ENCODE measurements around the gene ITGB8.

Gene ITGB8

DNA sequence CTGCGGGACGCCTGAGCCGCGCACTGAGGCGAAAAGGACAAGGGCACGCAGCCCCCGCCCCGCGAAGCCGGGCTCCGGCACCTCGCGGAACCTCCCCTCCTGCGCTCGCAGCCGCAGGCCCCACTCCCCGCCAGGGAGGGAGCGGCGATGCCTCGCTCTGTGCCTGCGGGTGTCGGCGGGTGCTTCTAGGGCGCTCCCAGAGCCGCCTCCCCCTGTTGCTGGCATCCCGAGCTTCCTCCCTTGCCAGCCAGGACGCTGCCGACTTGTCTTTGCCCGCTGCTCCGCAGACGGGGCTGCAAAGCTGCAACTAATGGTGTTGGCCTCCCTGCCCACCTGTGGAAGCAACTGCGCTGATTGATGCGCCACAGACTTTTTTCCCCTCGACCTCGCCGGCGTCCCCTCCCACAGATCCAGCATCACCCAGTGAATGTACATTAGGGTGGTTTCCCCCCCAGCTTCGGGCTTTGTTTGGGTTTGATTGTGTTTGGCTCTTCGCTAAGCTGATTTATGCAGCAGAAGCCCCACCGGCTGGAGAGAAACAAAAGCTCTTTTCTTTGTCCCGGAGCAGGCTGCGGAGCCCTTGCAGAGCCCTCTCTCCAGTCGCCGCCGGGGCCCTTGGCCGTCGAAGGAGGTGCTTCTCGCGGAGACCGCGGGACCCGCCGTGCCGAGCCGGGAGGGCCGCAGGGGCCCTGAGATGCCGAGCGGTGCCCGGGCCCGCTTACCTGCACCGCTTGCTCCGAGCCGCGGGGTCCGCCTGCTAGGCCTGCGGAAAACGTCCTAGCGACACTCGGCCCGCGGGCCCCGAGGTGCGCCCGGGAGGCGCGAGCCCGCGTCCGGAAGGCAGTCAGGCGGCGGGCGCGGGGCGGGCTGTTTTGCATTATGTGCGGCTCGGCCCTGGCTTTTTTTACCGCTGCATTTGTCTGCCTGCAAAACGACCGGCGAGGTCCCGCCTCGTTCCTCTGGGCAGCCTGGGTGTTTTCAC is 519 bp downstream of the ITGB8 start:
- in situ Hi-C loops (cut with HindIII; ENCODE audit: low pct_unique_long_range_greater_than_20kb, low sequenced_read_pairs), result no loop called here
- peak; percentile 30 to 48 for DNase-seq (ENCODE audit: low read depth in 1 of 2, low spot score in 1 of 2)
- TF ChIP-seq JUND (IDR thresholded peaks at IDR 0.05; ENCODE audit: low read depth), result no peak

DNA sequence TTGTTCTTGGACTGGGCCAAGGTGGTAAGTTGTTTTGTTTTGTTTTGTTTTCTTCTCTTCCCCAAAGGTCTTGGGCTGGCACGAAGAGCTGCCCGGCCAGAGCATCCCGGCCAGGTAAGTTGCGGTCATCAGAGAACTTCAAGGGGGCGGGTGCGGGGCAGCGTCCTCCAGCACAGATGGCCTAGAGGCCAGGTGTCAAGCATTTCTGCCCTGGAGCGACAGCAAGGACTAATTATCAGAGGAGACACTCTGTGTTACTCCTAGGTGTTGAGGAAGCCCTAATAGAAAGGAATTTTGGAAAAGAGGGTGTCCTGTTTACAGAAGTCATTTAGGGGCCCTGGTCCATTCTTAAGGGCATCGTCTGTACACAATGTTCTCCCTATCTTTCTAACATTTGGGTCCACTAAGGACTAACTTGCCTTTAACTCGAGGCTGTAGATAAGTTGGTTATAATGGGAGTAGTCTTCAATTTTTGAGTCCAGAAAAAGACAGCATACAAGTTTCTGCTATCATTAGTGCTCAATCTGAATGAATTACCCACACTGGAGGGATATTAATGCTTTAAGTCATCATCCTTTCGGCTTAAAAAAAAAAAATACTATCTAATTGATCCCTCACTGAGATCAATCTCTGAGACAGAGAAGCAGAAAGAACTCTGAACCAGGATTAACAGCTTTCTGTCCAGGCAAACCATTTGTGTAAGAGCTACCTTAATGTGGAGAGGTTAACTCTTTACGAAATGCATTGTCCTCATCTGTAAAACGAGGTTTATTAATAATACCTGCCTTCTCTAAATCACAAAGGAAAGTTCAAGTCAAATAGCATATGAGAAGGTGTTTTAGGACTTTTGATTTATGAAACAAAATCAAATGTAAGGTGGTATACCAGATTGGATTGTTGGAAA is 1.5 kb downstream of the ITGB8 start:
- no peak for TF ChIP-seq JUND (IDR thresholded peaks at IDR 0.05; ENCODE audit: low read depth)
- DNase-seq (ENCODE audit: low read depth in 1 of 2, low spot score in 1 of 2), result no peak
- in situ Hi-C loops (cut with HindIII; ENCODE audit: low pct_unique_long_range_greater_than_20kb, low sequenced_read_pairs), result no loop called here

GRCh38 chr7:20338285-20338684 is 7.6 kb downstream of the ITGB8 start:
- in situ Hi-C loops (cut with HindIII; ENCODE audit: low pct_unique_long_range_greater_than_20kb, low sequenced_read_pairs), result no loop called here
- no peak for DNase-seq (ENCODE audit: low read depth in 1 of 2, low spot score in 1 of 2)

DNA sequence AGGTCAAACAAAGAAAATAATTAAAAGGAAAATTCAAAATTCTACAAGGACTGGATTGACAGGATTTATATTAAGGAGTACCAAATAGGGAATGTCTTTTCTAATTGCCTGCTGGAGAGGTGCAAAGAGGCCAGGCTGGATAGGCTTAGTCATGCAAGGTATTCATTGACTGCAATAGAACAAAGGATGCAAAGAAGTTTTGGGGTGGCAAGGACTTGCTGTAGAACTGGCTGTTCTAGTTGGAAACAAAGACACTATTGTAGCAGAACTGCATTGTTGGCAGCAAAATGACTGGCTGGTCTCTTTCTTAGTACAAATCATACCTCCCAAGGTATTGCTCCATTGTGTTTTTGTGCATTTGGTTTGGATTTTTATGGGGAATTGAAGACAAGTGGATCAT is 10.1 kb downstream of the ITGB8 start:
- TF ChIP-seq JUND (IDR thresholded peaks at IDR 0.05; ENCODE audit: low read depth), result no peak
- in situ Hi-C loops (cut with HindIII; ENCODE audit: low pct_unique_long_range_greater_than_20kb, low sequenced_read_pairs), result no loop called here
- DNase-seq (ENCODE audit: low read depth in 1 of 2, low spot score in 1 of 2), result peak in 1 of 2 experiments; percentile 67

More at GRCh38 chr7:20338285-20338684, 7.6 kb downstream of the ITGB8 start:
- no peak for TF ChIP-seq JUND (IDR thresholded peaks at IDR 0.05; ENCODE audit: low read depth)

DNA sequence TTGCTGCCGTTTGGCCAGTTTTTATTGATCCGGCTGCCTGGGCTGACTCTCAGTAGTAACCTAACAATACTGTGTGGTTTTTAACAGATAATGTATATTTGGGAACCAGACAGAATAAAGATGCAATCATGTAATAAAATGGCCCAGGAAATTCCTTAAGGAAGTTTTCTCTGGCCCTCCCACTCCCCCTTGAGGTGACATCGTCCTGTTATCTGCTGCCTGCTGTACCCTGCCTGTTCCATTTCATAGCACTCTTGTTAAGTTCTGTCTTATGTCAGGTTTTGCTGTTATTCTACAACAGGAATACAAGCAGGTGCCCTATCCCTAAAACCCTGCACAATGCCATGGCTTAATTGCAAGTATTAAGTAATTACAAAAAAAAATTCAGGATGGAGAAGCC is 12.5 kb downstream of the ITGB8 start:
- DNase-seq (ENCODE audit: low read depth in 1 of 2, low spot score in 1 of 2), result no peak
- in situ Hi-C loops (cut with HindIII; ENCODE audit: low pct_unique_long_range_greater_than_20kb, low sequenced_read_pairs), result no loop called here

GRCh38 chr7:20343941-20344340 is 13.2 kb downstream of the ITGB8 start:
- no peak for DNase-seq (ENCODE audit: low read depth in 1 of 2, low spot score in 1 of 2)
- TF ChIP-seq JUND (IDR thresholded peaks at IDR 0.05; ENCODE audit: low read depth), result no peak
- in situ Hi-C loops (cut with HindIII; ENCODE audit: low pct_unique_long_range_greater_than_20kb, low sequenced_read_pairs), result no loop called here

More for the DNA sequence above, 12.5 kb downstream of the ITGB8 start:
- TF ChIP-seq JUND (IDR thresholded peaks at IDR 0.05; ENCODE audit: low read depth), result no peak

GRCh38 chr7:20344396-20344795 is 13.7 kb downstream of the ITGB8 start:
- no peak for TF ChIP-seq JUND (IDR thresholded peaks at IDR 0.05; ENCODE audit: low read depth)
- in situ Hi-C loops (cut with HindIII; ENCODE audit: low pct_unique_long_range_greater_than_20kb, low sequenced_read_pairs), result no loop called here
- DNase-seq (ENCODE audit: low read depth in 1 of 2, low spot score in 1 of 2), result no peak

DNA sequence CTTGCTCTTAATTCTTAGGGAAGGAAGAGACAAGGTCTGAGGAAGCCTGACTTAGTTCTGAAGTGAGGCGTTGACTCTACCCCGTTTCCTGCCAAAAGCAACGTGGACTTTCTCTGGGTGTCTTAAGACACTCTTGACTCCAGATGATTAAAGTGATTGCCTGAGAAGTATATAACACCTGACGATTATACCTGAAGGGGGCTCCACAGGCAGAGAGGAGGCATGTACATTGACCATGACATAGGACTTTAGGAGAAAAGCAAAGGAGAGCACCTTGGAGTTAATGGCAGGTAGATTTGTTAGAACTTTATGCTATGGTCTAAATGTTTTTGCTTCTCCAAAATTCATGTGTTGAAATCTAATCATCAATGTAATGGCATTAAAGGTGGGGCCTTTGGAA is 15.9 kb downstream of the ITGB8 start:
- TF ChIP-seq JUND (IDR thresholded peaks at IDR 0.05; ENCODE audit: low read depth), result no peak
- DNase-seq (ENCODE audit: low read depth in 1 of 2, low spot score in 1 of 2), result no peak
- in situ Hi-C loops (cut with HindIII; ENCODE audit: low pct_unique_long_range_greater_than_20kb, low sequenced_read_pairs), result no loop called here

DNA sequence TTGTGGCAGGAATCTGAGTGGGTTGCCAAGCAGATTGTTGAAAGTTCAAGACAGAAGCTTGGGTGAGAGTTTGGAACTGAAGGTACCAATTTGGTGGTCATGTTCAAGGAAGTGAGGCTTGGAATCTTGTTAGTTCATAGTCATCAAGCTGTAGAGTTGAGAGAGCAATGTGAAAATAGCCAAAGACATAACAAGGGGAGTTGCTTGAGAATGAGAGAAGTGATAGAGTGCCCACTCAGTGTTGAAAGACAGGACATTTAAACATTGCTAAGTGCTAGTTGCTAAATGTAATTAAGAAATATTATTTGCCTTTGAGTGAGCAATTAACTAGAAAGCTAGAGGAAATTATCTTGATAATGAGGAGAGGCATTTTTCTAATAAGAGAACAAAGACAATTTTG is 17.0 kb downstream of the ITGB8 start:
- in situ Hi-C loops (cut with HindIII; ENCODE audit: low pct_unique_long_range_greater_than_20kb, low sequenced_read_pairs), result no loop called here
- TF ChIP-seq JUND (IDR thresholded peaks at IDR 0.05; ENCODE audit: low read depth), result no peak
- DNase-seq (ENCODE audit: low read depth in 1 of 2, low spot score in 1 of 2), result no peak

DNA sequence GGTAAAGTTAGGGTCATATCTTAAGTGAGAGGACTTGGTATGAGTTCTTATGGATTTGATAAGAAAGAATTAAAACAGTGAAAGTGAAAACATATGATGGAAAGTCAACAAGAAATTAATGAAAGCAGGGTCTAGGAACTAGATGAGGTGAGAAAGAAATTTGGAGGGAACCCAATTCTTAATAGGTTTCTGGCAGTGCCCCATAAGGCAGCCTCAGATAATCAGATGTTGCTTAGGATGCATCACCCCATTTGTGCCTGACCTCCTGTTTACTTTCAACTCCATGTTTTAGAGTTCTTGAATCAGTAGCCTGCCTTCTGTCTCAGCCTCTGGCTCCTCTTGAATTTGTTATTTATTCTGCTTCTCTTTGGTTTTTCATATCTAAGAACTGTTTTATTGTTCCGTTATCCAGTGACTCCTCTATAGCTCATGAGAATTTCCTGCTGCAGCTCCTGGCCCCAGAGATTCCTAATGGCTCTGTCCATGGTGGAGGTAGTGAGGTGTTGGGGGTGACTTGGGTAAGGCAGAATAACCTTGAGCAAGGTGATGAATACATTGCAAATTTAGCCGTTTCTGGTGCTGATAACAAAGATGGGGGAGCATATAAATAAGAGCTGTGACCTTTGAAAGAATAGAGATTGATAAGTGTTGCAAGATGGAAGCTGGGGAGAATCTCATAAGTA is 17.6 kb downstream of the ITGB8 start:
- in situ Hi-C loops (cut with HindIII; ENCODE audit: low pct_unique_long_range_greater_than_20kb, low sequenced_read_pairs), result no loop called here
- DNase-seq (ENCODE audit: low read depth in 1 of 2, low spot score in 1 of 2), result no peak
- TF ChIP-seq JUND (IDR thresholded peaks at IDR 0.05; ENCODE audit: low read depth), result no peak

- TF ChIP-seq JUND (IDR thresholded peaks at IDR 0.05; ENCODE audit: low read depth), result no peak
- DNase-seq (ENCODE audit: low read depth in 1 of 2, low spot score in 1 of 2), result peak in 1 of 2 experiments; percentile 18
- in situ Hi-C loops (cut with HindIII; ENCODE audit: low pct_unique_long_range_greater_than_20kb, low sequenced_read_pairs), result no loop called here
These were observed 19.8 kb downstream of the ITGB8 start for GRCh38 chr7:20350518-20350951.

DNA sequence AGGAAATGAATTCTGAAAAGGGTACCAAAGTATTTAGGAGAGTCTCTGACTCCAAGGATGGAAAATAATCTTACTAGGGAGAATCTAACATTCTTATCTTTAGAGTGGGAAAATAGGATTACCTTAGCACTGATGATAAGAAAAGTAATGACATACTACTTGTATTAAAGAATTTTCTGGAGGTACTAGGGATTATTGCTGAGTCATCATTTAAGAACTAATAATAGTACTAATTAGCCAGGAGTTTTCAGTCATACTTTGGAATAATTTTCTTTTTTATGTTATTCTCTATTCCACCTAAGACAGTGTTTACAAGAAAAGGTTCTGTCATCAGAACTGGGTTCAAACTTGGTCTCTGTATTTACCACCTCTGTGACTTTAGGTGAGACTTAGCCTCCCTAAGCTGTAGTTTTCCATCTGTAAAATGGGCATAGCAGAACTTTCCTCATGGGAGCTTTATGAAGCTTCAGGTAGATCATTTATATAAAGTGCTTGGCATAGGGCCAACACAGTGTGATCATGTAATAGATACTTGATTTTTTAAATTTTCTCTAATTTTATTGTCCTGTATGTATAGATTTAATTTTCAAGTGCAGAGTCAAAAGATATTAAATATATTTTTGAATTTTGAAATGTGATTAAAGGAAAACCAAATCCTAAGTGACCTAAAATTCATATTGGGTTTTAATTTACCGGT is 20.4 kb downstream of the ITGB8 start:
- no peak for TF ChIP-seq JUND (IDR thresholded peaks at IDR 0.05; ENCODE audit: low read depth)
- in situ Hi-C loops (cut with HindIII; ENCODE audit: low pct_unique_long_range_greater_than_20kb, low sequenced_read_pairs), result no loop called here
- no peak for DNase-seq (ENCODE audit: low read depth in 1 of 2, low spot score in 1 of 2)

Measured in T47D (cell line).